Raji (cell line): ENCODE data around the gene PRKN.

Experiments used
- POLR2A ChIP-seq: IDR thresholded peaks from 2 replicates; pipeline ENCODE4 v1.6.1; 2011; ENCODE audit warnings: low read depth, low read length, control low read depth; ENCODE audit not compliant: insufficient read depth

Gene PRKN

GRCh38 chr6:161393839-161394364, 1333.7 kb downstream of the PRKN start:
- no peak for TF ChIP-seq POLR2A

- no peak for TF ChIP-seq POLR2A
These were observed 1334.3 kb downstream of the PRKN start for GRCh38 chr6:161393292-161393691.

- no peak for TF ChIP-seq POLR2A
These were observed 1337.8 kb downstream of the PRKN start for GRCh38 chr6:161389756-161390155.

GRCh38 chr6:161383951-161384350, 1343.6 kb downstream of the PRKN start:
- TF ChIP-seq POLR2A, result no peak

GRCh38 chr6:161379834-161380582, 1347.6 kb downstream of the PRKN start:
- no peak for TF ChIP-seq POLR2A

- TF ChIP-seq POLR2A, result no peak
These were observed 1349.5 kb downstream of the PRKN start for GRCh38 chr6:161378115-161378514.

GRCh38 chr6:161377116-161377515, 1350.5 kb downstream of the PRKN start:
- TF ChIP-seq POLR2A, result no peak

- no peak for TF ChIP-seq POLR2A
These were observed 1351.2 kb downstream of the PRKN start for GRCh38 chr6:161376367-161376766.

- TF ChIP-seq POLR2A, result no peak
These were observed 1352.3 kb downstream of the PRKN start for GRCh38 chr6:161374971-161375873.

GRCh38 chr6:161373905-161374451, 1353.6 kb downstream of the PRKN start:
- TF ChIP-seq POLR2A, result no peak

GRCh38 chr6:161372422-161372793, 1355.2 kb downstream of the PRKN start:
- TF ChIP-seq POLR2A, result no peak

GRCh38 chr6:161370880-161371279, 1356.7 kb downstream of the PRKN start:
- no peak for TF ChIP-seq POLR2A

- no peak for TF ChIP-seq POLR2A
These were observed 1358.2 kb downstream of the PRKN start for GRCh38 chr6:161369339-161369738.

- TF ChIP-seq POLR2A, result no peak
These were observed 1359.1 kb downstream of the PRKN start for GRCh38 chr6:161368514-161368913.

- TF ChIP-seq POLR2A, result no peak
These were observed 1360.1 kb downstream of the PRKN start for GRCh38 chr6:161367472-161367871.
